Keratinocyte (primary cell): Measurements from ENCODE around the gene E2F7. TPM values are rescaled to one million over a fixed set of nuclear protein-coding genes. Genes with fewer than 3 reads are reported as not detected.

Experiments used
- DNase-seq: peaks from one replicate; pipeline ENCODE4 v3.0.0-alpha.2; 2011; ENCODE audit warnings: low read depth, missing footprints, low spot score
- FAIRE-seq: peaks from 2 replicates; lab custom pipeline; 2011; peaks lifted over from hg19 to GRCh38; lab: Jason Lieb, UNC
- H2AFZ ChIP-seq: 2 replicates; pipeline ENCODE4 v1.6.0; 2012; ENCODE audit warnings: low read length, control low read depth, inconsistent platforms; ENCODE audit not compliant: control insufficient read depth
- H3K27ac ChIP-seq: 2 replicates; pipeline ENCODE4 v1.5.1; 2011; ENCODE audit warnings: low read length; ENCODE audit not compliant: control insufficient read depth, insufficient read depth
- H3K27me3 ChIP-seq: 3 replicates; pipeline ENCODE4 v1.6.0; 2011; ENCODE audit warnings: low read length; ENCODE audit not compliant: control insufficient read depth, insufficient read depth; ENCODE audit errors: extremely low read depth
- H3K36me3 ChIP-seq, 2 experiments: 2 replicates in 1 of 2; 3 replicates in 1 of 2; pipeline ENCODE4 v1.5.1; 2011; ENCODE audit warnings: low read length in 2 of 2, mild to moderate bottlenecking in 1 of 2; ENCODE audit not compliant: control insufficient read depth in 2 of 2, insufficient read depth in 2 of 2; ENCODE audit errors: extremely low read depth in 1 of 2
- H3K4me1 ChIP-seq: 3 replicates; pipeline ENCODE4 v1.5.1; 2011; ENCODE audit warnings: low read length; ENCODE audit not compliant: control insufficient read depth, insufficient read depth; ENCODE audit errors: extremely low read depth
- H3K4me2 ChIP-seq: 3 replicates; pipeline ENCODE4 v1.6.0; 2011; ENCODE audit warnings: low read depth, low read length; ENCODE audit not compliant: control insufficient read depth, insufficient read depth; ENCODE audit errors: extremely low read depth
- H3K4me3 ChIP-seq, 3 experiments: fragments of 200-600 bp in 1 of 3; sonication (generic) in 1 of 3; 2 replicates in 2 of 3; 3 replicates in 1 of 3; pipeline ENCODE4 v1.5.1; 2011 to 2016; ENCODE audit warnings: low read length in 3 of 3, mild to moderate bottlenecking in 3 of 3, control low read depth in 2 of 3, inconsistent platforms in 1 of 3, low read depth in 1 of 3, mixed read lengths in 1 of 3, mixed run types in 1 of 3, moderate library complexity in 1 of 3; ENCODE audit not compliant: control insufficient read depth in 2 of 3, insufficient read depth in 2 of 3; ENCODE audit errors: extremely low read depth in 1 of 3
- H3K79me2 ChIP-seq: 2 replicates; pipeline ENCODE4 v1.6.0; 2012; ENCODE audit warnings: low read length; ENCODE audit not compliant: control insufficient read depth, insufficient read depth
- H3K9ac ChIP-seq: 3 replicates; pipeline ENCODE4 v1.6.0; 2011; ENCODE audit warnings: low read length; ENCODE audit not compliant: control insufficient read depth, insufficient read depth; ENCODE audit errors: extremely low read depth
- H3K9me1 ChIP-seq: 3 replicates; pipeline ENCODE4 v1.6.0; 2011; ENCODE audit warnings: low read length; ENCODE audit not compliant: control insufficient read depth, insufficient read depth; ENCODE audit errors: extremely low read depth
- H3K9me3 ChIP-seq: 2 replicates; pipeline ENCODE4 v1.5.1; 2012; ENCODE audit warnings: low read depth, low read length; ENCODE audit not compliant: control insufficient read depth
- H4K20me1 ChIP-seq: 3 replicates; pipeline ENCODE4 v1.6.0; 2011; ENCODE audit warnings: low read length; ENCODE audit not compliant: control insufficient read depth, insufficient read depth; ENCODE audit errors: extremely low read depth
- EZH2 ChIP-seq: IDR thresholded peaks from one replicate; pipeline ENCODE4 v1.6.1; 2012; ENCODE audit warnings: inconsistent platforms, mild to moderate bottlenecking, low read length, moderate library complexity
- dilution Hi-C: fragments of 300-500 bp; cut with MboI; formaldehyde crosslinking; loops from one replicate; pipeline ENCODE4 v1.7.0; 2020; ENCODE audit warnings: low sequenced_read_pairs; ENCODE audit not compliant: extremely low pct_ligation_motif_present
- polyA plus RNA-seq, 5 experiments: library from polyadenylated mRNA; depleted of rRNA in 3 of 5; stranded (reverse) in 3 of 5; stranded (forward) in 1 of 5; unstranded in 1 of 5; fragments of >200 nt; gene quantifications; 1 replicate in 1 of 5; 2 replicates in 3 of 5; 3 replicates in 1 of 5; pipeline versions ENCODE4 v1.2.1 to v1.2.3, GENCODE V29; 2011 to 2012; ENCODE audit warnings: missing spikeins in 2 of 5, low read depth in 1 of 5, low replicate concordance in 1 of 5
- TF ChIP-seq, protein P1 (sequence below), 3 experiments: IDR thresholded peaks in 1 of 3; conservative IDR thresholded peaks in 1 of 3; optimal IDR thresholded peaks in 1 of 3; 2 replicates in 2 of 3; 3 replicates in 1 of 3; pipeline versions ENCODE3 to v1.5.1; 2011; ENCODE audit warnings: low read length in 3 of 3, mild to moderate bottlenecking in 3 of 3, moderate library complexity in 2 of 3, control low read depth in 1 of 3, inconsistent platforms in 1 of 3; ENCODE audit not compliant: insufficient read depth in 2 of 3; ENCODE audit errors: extremely low read depth in 1 of 3

The E2F7 gene
- polyA plus RNA-seq, 1 donor (not counting 4 experiments of a cell fraction or from before 2014, with no cell fraction given), result 9.9 TPM

DNA sequence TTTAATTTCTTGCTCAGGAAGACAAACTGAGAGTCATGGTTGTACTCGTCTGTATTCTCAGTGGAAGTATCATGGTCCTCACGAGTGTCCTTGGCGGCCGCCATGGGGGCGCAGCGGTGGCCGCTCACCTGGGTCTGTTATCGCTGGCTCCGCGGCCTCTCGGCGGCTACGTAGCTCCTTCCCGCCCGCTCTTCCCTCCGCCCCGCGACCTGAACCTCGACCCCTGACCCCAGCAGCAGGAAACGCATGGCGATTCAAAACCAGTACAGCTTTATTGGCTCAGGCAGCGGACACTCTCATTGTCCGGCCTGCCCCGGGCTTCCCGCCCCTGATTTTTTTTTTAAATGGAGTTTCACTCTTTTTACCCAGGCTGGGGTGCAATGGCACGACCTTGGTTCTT, 80.8 kb downstream of the E2F7 start:
- TF ChIP-seq EZH2, result no peak
- TF ChIP-seq, protein P1, sequence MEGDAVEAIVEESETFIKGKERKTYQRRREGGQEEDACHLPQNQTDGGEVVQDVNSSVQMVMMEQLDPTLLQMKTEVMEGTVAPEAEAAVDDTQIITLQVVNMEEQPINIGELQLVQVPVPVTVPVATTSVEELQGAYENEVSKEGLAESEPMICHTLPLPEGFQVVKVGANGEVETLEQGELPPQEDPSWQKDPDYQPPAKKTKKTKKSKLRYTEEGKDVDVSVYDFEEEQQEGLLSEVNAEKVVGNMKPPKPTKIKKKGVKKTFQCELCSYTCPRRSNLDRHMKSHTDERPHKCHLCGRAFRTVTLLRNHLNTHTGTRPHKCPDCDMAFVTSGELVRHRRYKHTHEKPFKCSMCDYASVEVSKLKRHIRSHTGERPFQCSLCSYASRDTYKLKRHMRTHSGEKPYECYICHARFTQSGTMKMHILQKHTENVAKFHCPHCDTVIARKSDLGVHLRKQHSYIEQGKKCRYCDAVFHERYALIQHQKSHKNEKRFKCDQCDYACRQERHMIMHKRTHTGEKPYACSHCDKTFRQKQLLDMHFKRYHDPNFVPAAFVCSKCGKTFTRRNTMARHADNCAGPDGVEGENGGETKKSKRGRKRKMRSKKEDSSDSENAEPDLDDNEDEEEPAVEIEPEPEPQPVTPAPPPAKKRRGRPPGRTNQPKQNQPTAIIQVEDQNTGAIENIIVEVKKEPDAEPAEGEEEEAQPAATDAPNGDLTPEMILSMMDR (optimal IDR thresholded peaks at IDR 0.05 in 1 of 3, IDR thresholded peaks at IDR 0.05 in 1 of 3, conservative IDR thresholded peaks at IDR 0.05 in 1 of 3; ENCODE audit: extremely low read depth in 1 of 3, insufficient read depth in 2 of 3, low read length in 3 of 3), result no peak
- Histone ChIP-seq H3K36me3 (no peaks in the 10 kb centered on the region), H3K9me1 (no peaks in the 10 kb centered on the region)

DNA sequence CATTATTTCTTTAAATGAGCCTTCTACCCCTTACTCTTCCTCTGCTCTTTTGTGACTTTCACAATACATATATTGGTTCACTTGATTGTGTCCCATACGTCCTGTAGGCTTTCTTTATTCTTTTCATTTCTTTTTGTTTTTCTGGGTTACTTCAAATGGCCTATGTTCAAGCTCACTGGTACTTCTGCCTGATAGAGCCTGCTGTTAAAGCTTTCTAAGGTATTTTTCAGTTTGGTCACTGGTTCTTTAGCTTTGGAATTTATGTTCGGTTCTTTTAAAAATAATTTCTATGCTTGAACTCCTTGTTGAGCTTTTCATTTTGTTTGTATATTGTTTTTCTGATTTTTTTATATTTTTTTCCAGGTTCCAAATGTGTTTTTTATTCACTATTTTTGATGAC, 81.9 kb downstream of the E2F7 start:
- Histone ChIP-seq H3K4me1 (no peaks in the 10 kb centered on the region), H3K9me3 (no peaks in the 10 kb centered on the region), H3K9me1 (no peaks in the 10 kb centered on the region), H2AFZ (no peak overlapping the region), H3K27me3 (no peaks in the 10 kb centered on the region), H3K9ac (no peak overlapping the region), H4K20me1 (no peaks in the 10 kb centered on the region), H3K27ac (no peak overlapping the region), H3K79me2 (no peaks in the 10 kb centered on the region), H3K36me3 (no peaks in the 10 kb centered on the region), H3K4me3 (no peak overlapping the region), H3K4me2 (no peak overlapping the region)
- dilution Hi-C loops, result no loop called here
- TF ChIP-seq, protein P1 (optimal IDR thresholded peaks at IDR 0.05 in 1 of 3, IDR thresholded peaks at IDR 0.05 in 1 of 3, conservative IDR thresholded peaks at IDR 0.05 in 1 of 3; ENCODE audit: extremely low read depth in 1 of 3, insufficient read depth in 2 of 3, low read length in 3 of 3), result no peak
- no peak for TF ChIP-seq EZH2
- DNase-seq (no peak), FAIRE-seq (no peak)

More for the DNA sequence above, 80.8 kb downstream of the E2F7 start:
- no peak for FAIRE-seq
- H3K27me3 ChIP-seq, result no peaks in the 10 kb centered on the region
- dilution Hi-C loops, result no loop called here
- no peaks in the 10 kb centered on the region for H3K79me2 ChIP-seq
- H3K9ac ChIP-seq, result no peak overlapping the region
- H3K4me2 ChIP-seq, result no peak overlapping the region
- H3K9me3 ChIP-seq, result no peaks in the 10 kb centered on the region
- no peak overlapping the region for H2AFZ ChIP-seq
- no peak for DNase-seq
- H3K27ac ChIP-seq, result no peak overlapping the region
- no peaks in the 10 kb centered on the region for H4K20me1 ChIP-seq
- no peaks in the 10 kb centered on the region for H3K4me1 ChIP-seq
- no peak overlapping the region for H3K4me3 ChIP-seq
